Measurements from ENCODE around the gene IDI2. TPM values are rescaled to one million over a fixed set of nuclear protein-coding genes. Genes with fewer than 3 reads are reported as not detected.
A peak's percentile ranks its signal among the peaks of the same experiment; 100 is the strongest.

The IDI2 gene
- total RNA-seq, 1 donor from 2014 or later: not detected

DNA sequence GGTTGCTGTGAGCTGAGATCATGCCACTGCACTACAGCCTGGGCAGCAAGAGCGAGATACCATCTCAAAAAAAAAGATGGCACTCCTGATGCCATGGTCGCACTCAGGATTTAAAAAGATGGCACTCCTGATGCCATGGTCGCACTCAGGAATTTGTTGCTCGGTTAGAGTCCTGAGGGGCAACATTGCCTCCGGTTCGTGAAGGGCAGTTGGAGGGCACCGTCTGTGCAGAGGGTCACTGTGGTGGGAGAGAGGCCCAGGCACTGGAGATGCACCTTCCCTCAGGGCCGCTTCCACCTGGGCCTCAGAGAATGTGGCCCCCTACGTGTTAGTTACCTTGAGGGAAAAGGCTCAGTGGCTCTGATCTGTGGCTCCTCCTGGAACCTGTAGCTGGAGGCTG is 19.1 kb downstream of the IDI2 start:
- DNase-seq: no peak

DNA sequence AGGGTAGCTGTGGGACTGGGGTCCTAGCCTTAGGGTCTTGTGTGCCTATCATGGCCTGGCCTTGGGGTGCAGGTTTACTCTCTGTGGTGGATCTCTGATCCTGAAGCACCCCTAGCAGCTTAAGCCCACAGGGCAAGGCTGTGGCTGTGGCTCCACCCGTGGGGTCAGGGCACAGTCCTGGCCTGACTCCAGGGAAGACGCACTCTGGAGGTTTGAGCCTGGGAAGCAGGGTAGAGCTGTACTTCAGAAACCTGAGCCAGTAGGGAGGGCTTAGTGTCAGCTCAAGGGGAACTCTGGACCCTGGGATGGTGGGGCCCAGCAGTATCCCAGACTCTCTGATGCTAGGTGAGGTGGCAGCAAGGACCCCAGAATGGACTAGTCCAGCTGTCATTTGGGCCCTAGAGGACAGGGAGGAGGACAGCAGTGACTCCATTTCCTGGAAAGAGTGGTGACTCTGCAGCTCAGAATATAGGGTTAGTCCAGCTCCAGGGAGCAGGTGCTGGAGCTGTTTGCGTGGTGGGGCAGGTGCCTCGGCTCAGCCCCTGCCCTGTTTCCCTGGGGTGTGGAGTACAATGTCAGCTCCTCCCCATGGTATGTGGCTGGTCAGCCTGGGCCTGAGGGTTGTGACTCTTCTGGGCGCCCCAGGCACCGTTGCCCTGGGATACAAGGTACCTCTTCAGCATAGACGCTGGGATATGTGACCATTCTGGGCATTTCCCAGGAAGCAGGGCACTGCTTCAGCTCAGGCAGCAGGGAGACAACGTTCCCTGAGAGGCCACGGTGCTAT is 21.6 kb downstream of the IDI2 start:
- no peak for DNase-seq

- no peak for DNase-seq
These were observed 23.1 kb downstream of the IDI2 start for GRCh38 chr10:1002425-1003006.

DNA sequence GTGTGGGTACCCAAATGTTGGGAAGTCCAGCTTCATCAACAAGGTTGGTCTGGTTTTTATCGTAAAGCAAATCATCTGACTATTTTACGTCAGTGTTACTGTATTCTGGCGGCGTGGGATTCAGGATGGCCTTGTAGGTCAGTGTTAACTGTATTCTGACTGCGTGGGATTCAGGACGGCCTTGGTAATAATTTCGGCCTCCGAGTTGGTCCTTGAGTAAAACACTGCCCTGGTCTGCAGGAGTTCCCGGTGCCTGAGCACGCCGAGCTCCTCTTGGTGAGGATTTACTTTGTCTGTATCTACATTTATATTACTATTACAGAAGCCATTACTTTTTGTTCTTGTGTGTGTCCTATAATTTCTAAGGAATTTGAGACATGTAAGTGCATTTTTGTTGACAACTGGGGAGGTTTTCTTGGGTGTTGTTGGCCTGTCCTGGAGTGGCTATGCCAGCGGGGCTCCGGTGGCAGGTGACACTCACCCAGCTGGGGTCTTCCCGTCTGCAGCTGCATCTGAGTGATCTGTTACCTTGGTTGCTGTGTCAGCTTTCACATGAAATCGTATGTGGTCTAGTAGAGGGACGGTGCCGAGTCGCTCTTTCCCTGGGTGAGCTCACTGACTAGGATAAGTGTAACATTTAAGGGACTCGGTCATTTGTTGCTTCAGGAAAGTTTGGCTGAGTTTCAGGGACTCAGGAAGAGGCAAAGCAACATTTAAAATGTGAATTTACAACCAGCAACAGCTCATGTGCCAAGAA is 28.2 kb downstream of the IDI2 start:
- DNase-seq: no peak

DNA sequence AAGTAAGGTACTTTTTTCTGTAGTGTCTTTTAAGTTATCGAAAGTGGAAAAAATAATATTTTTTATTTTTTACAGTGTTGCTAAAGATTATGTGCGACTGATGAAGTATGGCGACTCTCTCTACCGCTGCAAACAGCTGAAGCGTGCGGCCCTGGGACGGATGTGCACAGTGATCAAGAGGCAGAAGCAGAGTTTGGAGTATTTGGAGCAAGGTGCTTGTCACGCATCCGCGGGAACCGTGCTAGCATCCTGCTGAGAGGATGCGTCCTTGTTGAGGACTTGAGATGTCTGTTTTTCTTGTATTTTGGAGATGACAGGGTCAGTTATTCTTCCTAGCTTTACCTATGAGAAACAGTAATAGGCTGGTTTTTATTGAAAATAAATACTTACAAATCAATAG is 29.6 kb downstream of the IDI2 start:
- DNase-seq: no peak

- no peak for DNase-seq
These were observed 30.1 kb downstream of the IDI2 start for GRCh38 chr10:995559-995926.

DNA sequence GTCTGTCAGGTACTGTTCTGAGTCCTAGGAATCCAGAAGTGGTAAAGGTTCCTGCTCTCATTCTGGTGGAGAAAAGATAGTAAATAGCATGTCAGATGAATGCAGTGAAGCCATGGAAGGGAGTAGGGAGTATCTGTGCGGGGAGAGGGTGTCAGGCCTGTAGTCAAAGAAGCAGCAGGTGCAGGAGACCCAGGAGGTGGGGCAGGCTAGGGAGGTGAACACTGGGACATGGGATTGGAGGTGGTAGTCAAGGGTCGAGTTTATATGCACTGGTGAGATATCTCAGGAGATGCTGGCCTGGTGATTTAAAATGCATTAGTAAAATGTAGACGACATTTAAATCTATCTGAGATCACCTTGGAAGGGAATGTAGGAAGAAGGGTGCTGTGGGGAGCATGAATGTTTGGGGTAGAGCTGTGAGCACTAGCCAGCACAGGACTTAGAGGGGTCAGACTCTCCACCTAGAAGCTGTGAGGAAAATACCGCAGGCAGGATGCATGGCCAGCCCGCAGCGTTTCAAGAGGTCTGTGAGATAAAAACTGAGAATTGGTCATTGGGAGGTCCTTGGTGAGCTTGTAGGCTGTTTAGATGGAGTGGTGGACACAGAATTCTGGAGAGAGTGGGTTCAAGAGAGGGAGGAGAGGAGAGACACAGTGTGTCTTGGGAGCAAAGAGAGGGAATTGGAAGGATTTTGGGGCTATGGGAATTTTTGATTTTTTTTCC is 30.7 kb downstream of the IDI2 start:
- no peak for DNase-seq

GRCh38 chr10:992871-993270 is 32.8 kb downstream of the IDI2 start:
- no peak for DNase-seq

GRCh38 chr10:992467-992866 is 33.2 kb downstream of the IDI2 start:
- no peak for DNase-seq

DNA sequence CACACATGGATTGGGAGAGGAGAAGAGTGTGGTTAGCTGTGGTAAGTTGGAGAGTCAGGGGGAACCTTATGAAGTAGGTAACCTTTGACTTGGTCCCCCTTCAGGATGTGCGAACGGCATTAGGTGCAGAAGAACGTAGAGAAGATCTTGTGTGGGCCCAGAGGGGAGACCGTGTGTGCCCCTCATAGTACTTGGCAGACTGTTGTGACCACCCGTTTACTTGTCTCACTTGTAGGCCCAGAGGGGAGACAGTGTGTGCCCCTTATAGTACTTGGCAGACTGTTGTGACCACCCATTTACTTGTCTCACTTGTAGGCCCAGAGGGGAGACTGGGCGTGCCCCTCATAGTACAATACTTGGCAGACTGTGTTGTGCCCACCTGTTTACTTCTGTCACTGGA is 34.9 kb downstream of the IDI2 start:
- DNase-seq: peak; percentile 7

DNA sequence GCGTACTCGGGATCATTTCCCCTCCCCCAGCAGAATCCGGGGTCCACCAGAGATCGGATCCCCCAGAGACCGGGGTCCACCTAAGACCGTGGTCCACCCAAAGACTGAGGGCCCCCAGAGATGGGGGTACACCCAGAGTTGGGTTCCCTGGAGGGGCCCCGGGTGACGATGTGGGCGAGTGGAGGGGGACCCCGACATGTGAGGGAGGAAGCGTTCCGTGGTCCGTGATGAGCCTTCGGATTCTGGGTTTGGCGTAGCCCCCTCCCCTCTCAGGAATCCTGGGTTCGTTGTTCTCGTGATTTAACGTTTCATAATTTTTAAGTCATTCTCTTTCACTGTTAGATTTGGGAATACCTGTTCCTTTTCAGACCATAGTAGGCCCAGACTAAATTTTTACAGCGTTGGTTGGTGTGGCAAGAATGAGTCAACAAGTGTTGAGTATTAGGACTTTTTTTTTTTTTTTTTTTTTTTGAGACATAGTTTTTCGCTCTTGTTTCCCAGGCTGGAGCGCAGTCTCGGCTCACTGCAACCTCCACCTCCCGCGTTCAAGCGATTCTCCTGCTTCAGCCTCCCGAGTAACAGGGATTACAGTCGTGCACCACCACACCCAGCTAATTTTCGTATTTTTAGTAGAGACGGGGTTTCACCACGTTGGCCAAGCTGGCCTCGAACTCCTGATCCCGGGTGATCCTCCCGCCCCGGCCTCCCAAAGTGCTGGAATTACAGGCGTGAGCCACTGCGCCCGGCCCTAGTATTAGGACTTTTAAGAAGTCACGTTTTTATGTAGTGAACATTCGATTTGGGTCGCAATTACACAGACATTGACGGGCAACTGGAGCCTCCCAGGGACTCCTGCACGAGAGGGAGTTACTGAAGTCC is 36.8 kb downstream of the IDI2 start:
- DNase-seq: no peak

- peak; percentile 99 for DNase-seq
These were observed 37.6 kb downstream of the IDI2 start, which contains the start of gene GTPBP4 for GRCh38 chr10:987870-988666. GTPBP4 (plus strand) TSS chr10:988434; CDS start chr10:988480, 46 bp downstream.

- DNase-seq: no peak
These were observed 38.1 kb downstream of the IDI2 start for GRCh38 chr10:987620-987869.

DNA sequence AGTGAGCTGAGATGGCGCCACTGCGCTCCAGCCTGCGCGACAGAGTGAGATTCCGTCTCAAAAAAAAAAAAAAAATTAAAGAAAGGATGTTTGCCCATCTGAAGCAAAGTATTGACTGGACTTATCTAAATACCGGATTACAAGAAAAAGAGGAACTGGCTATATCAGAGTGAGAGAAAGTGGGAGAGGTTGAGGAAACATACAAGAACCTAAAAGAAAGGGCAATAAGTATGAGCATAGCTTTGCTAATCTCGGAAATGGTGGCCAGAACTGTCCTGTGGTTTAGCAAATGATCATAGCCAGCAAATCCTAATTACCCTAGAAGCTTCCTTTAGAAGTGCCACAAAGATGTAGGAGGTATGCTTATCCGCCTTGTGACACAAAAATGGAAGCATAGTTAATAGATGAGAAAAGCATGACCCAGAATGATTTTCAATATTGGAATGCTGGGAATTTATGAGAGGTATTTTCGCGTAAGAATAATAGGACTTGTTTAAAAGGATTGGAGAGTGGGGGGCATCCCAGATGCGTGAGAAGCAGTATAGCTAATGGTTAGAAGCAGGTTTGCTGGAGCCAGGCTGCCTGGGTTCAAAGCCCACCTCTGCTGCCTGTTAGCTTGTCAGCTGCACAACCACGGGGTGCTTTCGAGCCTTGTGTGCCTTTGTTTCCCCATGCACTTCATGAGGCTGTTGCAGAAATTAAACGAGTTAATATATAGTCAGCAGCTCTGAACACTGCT is 38.6 kb downstream of the IDI2 start:
- no peak for DNase-seq

DNA sequence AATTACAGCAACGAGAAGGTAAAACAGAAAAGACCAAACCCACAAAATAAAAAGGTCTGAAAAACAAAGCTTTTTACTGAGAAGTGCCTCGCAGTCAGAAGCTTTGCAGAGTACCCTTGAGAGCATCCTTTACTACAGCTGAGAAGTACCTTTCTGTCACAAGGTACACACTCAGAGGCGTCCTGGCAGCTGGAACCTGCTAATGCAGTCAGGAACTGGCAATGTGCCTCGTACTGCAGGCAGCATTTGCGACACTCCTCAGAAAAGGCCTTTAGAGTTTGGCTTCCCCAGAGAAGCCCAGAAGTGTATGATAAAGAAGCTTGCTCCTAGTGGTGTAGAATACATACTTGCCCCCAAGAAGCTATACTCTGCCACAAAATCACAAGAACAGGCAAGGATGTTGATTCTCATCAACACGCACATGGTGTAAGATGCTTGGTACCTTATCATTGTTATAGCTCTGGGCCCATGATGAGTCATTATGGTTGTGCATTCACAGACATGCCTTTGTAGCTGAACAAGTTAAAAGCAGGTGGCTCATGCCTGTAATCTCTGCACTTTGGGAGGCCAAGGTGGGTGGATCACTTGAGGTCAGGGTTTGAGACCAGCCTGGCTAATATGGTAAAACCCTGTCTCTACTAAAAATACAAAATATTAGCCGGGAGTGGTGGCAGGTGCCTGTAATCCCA is 39.4 kb downstream of the IDI2 start:
- DNase-seq: no peak

- no peak for DNase-seq
These were observed 40.3 kb downstream of the IDI2 start for GRCh38 chr10:985361-985760.

- DNase-seq: no peak
These were observed 41.5 kb downstream of the IDI2 start for GRCh38 chr10:983971-984655.

DNA sequence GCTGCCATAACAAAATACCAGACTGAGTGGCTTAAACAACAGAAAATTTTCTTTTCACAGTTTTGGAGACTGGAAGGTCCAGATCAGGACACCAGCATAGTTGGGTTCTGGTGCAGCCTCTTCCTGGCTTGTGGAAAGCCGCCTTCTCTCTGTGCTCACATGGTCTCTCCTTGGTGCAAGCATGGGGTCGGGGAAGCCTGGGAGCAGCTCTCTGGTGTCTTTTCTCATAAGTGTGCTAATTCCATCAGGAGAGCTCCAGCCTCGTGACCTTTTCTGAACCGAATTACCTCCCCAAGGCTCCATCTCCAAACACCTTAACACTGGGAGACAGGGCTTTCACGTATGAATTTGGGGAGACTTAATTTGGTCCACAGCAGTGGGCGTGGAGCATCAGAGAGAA is 42.3 kb downstream of the IDI2 start:
- DNase-seq: no peak

DNA sequence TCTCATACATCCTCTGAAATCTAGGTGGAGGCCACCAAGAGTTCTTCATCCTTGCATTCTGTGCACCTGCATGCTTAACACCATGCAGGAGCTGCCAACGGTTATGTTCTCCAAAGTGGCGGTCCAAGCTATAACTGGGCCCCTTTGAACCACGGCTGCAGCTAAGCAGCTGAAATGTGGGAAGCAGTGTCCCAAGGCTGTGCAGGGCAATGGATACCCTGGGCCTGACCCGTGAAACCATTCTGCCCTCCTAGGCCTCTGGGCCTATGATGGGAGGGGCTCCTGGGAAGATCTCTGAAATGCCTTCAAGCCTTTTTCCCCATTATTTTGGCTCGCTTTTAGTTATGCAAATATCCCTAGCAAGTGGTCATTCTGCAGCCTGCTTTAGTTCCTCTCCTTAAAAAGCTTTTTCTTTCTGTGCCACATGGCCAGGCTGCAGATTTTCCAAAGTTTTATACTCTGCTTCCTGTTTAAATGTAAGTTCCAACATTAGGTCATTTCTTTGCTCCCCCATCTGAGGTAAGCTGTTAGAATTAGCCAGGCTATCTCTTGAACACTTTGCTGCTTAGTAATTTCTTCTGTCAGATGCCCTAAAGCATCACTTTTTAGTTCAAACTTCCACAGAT is 45.1 kb downstream of the IDI2 start:
- DNase-seq: no peak

Data from tongue (tissue), 2 donors.